HG03064 (cell line): ENCODE results near the gene SLC51A.
A peak's percentile ranks its signal among the peaks of the same experiment; 100 is the strongest.
"Not testable (repeated sequence)": the region's sequence is repeated elsewhere in the genome, so short reads cannot be mapped to it uniquely, and the experiment has no call there.

Experiments used
- ATAC-seq: cut with Tn5 transposase; IDR thresholded peaks from one replicate; pipeline ENCODE4 v1.9.1; 2021; ENCODE audit warnings: low read depth; ENCODE audit not compliant: unreplicated experiment

Gene SLC51A

DNA sequence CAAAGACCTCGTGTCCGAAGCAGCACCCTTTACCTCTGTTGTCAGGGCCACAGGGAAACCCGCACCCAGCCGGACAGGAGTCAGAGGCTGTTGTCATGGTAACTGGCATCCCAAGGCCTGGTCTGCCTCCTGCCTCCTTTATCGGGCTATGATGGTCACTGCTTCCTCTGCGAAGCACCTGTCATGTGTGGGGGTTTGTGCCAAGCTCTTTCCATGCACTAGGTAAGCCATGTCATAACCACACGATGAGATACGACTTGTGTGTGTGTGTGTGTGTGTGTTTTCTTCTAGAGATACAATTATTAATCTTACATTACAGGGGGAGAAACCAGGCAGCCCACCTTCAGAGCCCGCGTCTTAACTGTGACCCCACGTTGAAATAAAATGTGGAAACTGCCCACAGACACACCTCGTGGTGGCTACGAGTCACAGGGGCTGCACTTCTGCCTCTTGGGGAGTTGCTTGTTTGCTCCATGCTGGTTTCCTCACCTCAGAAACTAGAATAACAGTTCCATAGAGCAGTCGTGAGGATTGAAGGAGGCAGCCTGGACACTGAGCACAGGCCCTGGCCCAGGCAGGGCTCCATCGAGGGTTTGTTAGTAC lies 23.1 kb upstream of the SLC51A start:
- no peak for ATAC-seq

GRCh38 chr3:196193736-196194541 lies 22.4 kb upstream of the SLC51A start:
- no peak for ATAC-seq

GRCh38 chr3:196194542-196194915 lies 21.8 kb upstream of the SLC51A start:
- no peak for ATAC-seq

GRCh38 chr3:196195664-196196265 lies 20.6 kb upstream of the SLC51A start:
- ATAC-seq = no peak

GRCh38 chr3:196197524-196197923 lies 18.8 kb upstream of the SLC51A start:
- ATAC-seq = no peak

DNA sequence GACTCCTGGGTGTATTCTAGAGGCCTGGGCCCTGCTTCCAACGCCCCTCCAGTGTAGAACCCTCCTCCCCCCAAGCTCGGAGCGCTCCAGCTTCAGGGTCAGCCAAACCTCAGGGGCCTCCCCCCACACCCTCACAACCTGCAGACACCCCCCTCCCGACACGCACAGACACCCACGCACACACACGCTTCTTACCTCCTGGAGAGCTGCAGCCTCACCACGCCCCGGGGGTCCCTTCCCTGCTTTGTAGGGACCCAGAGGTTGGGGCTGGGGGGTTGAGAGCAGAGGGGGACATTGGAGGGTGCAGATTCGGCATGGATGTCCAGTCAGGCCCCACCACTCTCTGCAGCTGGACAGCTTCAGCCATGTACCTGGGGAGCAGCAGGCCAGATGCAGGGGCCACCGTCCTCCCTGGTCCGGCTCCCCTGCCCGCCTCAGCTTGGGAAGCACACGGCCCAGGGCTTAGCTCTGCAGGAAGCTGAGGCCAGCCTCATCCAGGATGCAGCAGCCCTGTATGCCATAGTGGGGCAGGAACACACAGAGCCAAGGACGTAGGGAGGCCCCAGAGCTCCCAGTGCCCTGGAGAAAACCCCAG lies 18.2 kb upstream of the SLC51A start:
- ATAC-seq = no peak

- no peak for ATAC-seq
Observed at GRCh38 chr3:196198771-196199753, 17.3 kb upstream of the SLC51A start.

DNA sequence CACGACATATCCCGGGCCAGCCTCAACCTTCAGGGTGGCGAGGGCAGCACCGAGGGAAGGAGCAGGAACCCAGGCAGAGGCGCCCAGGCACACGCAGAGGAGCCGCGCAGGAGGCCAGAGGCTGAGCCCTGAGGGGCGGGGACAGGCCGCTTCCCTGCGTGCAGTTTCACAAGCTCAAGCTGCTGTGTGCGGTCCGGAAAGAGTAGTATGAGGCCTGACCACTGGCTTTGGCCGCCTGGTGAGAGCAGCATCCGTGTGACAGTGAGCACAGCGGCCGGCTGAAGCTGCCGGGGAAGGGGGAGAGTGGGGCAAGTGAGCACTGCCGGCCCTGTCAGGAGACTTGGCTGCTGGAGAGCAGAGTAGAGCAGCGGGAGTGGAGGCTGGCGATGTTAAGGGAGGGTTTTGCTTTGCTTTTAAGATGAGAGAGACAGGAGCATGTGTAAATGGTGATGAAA lies 13.8 kb upstream of the SLC51A start:
- ATAC-seq = peak; percentile 53

- ATAC-seq = no peak
Observed at GRCh38 chr3:196203846-196204245, 12.5 kb upstream of the SLC51A start.

DNA sequence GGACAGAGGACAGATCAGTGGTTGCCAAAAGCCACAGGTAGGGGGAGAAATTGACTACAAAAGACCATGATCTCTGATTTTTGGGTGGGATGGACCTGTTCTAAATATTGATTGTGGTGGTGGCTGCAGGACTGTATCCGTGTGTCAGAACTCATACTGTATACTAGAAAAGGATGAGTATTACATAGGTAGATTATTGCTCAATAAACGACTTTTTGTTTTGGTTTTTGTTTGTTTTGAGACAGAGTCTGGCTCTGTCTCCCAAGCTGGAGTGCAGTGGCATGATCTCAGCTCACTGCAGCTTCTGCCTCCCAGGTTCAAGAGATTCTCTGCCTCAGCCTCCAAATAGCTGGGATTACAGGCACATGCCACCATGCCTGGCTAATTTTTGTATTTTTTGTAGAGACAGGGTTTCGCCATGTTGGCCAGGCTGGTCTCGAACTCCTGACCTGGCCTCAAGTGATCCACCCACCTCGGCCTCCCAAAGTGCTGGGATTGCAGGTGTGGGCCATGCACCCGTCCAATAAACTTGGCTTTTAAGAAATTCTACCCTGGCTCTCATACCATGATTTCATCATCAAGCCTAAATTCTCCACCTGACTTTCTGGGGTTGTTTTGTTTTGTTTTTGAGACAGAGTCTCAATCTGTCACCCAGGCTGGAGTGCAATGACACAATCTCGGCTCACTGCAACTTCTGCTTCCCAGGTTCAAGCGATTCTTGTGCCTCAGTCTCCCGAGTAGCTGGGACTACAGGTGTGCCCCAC lies 10.7 kb upstream of the SLC51A start:
- not testable (repeated sequence) for ATAC-seq

DNA sequence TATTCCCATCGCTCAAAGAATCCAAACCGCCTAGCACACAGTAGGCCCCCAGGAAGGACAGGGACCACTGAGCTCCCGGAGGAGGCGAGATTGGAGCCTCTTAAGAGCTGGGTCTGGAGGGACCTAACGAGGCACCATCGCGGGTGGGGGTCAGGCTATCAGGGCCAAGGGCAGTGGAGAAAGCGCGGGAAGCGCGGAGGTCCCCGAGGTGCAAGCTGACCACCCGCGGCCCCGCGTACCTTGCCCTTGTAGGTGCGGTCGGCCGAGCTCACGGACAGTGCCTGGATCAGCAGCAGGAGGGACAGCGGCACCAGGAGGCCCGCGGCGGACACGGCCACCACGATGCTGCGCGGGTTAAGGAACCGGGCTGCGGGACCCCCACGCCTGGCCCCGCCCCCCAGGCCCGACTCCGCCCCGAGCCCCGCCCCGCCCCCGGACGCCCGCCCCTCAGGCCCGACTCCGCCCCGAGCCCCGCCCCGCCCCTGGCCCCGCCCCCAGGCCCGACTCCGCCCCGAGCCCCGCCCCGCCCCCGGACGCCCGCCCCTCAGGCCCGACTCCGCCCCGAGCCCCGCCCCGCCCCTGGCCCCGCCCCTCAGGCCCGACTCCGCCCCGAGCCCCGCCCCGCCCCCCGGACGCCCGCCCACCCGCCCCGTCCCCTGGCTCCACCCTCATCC lies 9.0 kb upstream of the SLC51A start:
- no peak for ATAC-seq

GRCh38 chr3:196207833-196208607 lies 8.3 kb upstream of the SLC51A start:
- no peak for ATAC-seq

DNA sequence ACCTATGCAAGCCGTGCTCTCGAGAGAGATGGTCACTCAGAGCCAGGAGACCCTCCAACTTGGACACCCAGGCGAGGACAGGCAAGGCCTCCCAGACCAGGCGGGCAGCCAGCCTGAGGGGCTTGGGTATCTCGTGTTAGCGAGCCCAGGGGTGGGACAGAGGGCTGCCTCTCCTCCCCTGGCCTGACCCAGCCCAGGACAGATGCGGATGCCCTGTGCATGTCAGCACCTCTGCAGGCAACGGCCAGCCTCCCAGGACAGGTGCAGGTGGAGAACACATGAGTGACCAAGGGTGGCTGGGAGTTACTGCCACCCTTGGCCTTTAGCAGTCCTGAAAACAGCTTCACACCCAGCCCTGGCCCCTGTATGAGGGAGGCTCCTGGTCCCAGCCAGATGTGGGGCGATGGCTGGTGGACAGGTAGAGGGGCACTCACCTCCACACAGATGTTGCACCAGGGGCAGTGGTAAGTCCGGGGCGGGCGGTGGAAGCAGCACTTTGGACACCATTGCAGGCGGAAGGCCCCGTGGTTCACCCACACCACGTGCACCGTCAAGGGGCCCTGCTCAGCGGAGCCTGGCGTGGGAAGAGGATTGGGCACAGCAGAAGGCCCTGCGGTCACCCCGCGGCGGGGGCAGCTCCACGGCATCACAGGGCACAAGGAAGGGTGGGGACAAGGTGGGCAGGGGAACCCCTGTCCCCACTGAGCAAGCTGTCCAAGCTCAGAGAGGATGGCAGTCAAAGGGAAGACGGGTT lies 7.2 kb upstream of the SLC51A start:
- ATAC-seq = no peak

- ATAC-seq = not testable (repeated sequence)
Observed at GRCh38 chr3:196209944-196210672, 6.2 kb upstream of the SLC51A start.

DNA sequence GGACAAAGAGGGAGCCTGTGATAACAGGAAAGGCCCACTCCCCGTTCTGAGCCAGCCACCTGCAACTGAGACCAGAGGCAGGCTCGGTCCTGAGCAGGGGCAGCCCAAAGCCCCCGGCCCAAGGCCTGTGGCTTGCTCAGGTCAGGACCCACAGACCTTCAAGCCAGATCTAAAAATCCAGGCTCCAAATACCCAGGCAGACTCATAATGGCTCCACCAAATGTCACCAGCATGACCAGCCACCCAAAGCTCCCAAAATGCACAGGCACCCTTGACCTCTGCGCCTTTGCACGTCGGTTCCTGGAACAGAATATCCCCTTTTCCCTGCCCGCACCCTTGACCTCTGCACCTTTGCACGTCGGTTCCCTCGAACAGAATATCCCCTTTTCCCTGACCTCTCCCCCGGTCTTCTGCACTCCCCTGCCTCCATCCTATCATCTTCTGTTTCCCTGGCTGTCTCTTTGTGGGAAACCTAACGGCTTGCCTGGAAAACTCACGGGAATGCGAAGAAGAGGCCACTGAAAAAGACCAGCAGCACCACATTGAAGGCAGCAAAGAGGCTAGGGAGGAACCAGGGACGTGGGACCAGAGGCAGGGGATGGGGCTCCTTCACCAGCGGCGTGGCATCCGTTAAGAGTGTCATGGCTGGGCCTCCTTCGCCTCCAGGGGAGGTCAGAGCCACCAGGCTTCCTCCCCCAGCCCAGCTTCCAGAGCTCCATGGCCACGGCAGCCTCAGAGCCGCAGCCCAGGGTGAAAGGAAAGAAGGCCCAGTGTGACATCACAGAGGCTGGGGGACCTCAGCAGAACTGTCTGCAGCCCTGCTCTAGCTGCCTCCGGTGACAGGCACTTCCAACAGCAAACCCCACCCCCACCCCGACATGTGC lies 5.4 kb upstream of the SLC51A start, which contains the start of gene ZDHHC19:
Gene ZDHHC19 (minus strand): TSS at position 728 of the 884 bp plus-strand sequence. CDS start 85 bp downstream, at position 643.
- no peak for ATAC-seq
